ENCODE data around the gene SLC22A7.

DNA sequence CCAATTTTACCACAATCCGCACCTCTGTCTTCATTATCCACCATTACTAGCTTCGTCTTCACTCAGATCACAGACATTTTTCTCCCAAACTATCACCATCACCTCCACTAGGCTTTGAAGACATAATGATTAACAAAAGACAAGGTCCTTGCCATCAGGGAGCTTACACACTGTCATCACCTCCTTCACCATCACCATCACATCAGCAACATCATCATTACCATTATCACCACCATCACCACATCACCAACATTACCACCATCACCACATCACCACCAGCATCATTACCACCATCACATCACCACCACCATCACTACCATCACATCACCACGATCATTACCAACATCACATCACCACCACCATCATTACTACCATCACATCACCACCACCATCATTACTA is 4.4 kb upstream of the SLC22A7 start:
- TF ChIP-seq, protein P1, sequence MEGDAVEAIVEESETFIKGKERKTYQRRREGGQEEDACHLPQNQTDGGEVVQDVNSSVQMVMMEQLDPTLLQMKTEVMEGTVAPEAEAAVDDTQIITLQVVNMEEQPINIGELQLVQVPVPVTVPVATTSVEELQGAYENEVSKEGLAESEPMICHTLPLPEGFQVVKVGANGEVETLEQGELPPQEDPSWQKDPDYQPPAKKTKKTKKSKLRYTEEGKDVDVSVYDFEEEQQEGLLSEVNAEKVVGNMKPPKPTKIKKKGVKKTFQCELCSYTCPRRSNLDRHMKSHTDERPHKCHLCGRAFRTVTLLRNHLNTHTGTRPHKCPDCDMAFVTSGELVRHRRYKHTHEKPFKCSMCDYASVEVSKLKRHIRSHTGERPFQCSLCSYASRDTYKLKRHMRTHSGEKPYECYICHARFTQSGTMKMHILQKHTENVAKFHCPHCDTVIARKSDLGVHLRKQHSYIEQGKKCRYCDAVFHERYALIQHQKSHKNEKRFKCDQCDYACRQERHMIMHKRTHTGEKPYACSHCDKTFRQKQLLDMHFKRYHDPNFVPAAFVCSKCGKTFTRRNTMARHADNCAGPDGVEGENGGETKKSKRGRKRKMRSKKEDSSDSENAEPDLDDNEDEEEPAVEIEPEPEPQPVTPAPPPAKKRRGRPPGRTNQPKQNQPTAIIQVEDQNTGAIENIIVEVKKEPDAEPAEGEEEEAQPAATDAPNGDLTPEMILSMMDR (IDR thresholded peaks at IDR 0.05; ENCODE audit: low read length) = no peak
- TF ChIP-seq EZH2 (optimal IDR thresholded peaks at IDR 0.05; ENCODE audit: low read depth, low read length) = no peak
